NCI-H1417 treated with DMSO at 0.1 percent for 48 hours (cell line): Measurements from ENCODE around the gene FADS1.

Experiments used
- DNase-seq: peaks from one replicate; lab custom pipeline; 2025; lab: John Stamatoyannopoulos, UW

Gene FADS1

GRCh38 chr11:61776561-61777075 is 40.2 kb downstream of the FADS1 start:
- DNase-seq = no peak

DNA sequence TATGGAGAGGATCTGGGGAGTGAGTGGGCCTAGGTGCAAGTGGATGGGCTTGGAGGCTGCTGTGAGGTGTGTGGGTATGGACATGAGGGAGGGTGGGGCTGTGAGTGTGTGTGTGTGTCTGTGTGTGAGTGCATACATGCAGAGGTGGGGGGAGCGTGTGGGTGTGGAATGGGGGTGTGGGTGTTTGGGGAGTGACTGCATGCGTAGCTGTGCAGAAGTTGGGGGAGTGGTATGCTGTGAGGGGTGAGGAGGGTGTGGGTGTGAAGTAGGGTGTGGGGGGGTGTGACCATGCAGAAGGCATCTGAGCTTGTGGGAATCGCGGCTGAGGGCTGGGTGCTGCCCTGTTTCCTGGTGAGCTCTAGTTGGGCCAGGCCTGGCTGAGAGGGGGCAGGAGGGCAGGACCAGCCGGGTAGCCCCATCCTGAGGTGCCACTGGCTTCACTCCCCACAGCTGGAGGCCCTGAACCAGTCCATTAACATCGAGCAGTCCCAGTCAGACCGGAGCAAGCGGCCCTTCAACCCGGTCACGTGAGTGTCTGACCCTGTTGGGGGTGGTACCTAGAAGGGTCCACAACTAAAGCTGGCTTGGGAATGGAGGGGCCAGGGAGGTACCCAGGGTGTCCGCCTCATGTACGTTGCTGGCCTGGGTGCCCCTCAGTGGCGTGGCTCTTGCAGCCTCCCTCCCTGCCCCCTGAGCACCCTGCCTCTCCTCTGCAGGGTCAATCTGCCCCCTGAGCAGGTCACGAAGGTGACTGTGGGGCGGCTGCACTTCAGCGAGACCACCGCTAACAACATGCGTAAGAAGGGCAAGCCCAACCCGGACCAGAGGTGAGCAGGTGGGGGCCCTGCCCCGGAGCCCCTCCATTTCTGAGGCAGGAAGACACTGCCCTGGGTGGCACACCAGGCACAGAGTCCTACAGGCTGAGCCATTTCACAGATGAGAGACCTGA is 40.9 kb downstream of the FADS1 start:
- no peak for DNase-seq

DNA sequence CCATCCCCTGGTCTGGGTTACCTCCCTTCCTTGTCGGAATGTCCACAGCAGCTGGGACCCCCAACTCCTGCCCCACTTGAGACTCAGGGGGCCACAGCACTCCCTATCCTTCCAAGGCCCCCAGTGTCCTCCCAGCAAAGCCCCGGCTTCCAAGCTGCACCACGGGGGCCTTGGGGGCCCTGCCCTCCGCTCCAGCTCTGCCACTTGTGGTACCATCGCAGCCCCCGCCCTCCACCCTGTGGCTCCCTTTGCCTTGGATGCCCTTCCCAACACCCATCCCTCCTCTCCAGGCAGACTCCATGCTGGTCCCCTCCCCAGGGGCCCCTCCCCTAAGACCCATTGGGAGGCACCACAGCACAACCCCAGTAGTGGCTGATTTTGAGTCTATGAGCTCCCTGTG is 41.7 kb downstream of the FADS1 start:
- DNase-seq = no peak

- DNase-seq = no peak
These were observed 42.4 kb downstream of the FADS1 start for GRCh38 chr11:61774411-61774810.

- no peak for DNase-seq
These were observed 43.0 kb downstream of the FADS1 start for GRCh38 chr11:61773809-61774208.

GRCh38 chr11:61773356-61773755 is 43.4 kb downstream of the FADS1 start:
- DNase-seq = no peak

GRCh38 chr11:61771985-61772455 is 44.8 kb downstream of the FADS1 start:
- DNase-seq = no peak

GRCh38 chr11:61771195-61771894 is 45.5 kb downstream of the FADS1 start:
- no peak for DNase-seq

DNA sequence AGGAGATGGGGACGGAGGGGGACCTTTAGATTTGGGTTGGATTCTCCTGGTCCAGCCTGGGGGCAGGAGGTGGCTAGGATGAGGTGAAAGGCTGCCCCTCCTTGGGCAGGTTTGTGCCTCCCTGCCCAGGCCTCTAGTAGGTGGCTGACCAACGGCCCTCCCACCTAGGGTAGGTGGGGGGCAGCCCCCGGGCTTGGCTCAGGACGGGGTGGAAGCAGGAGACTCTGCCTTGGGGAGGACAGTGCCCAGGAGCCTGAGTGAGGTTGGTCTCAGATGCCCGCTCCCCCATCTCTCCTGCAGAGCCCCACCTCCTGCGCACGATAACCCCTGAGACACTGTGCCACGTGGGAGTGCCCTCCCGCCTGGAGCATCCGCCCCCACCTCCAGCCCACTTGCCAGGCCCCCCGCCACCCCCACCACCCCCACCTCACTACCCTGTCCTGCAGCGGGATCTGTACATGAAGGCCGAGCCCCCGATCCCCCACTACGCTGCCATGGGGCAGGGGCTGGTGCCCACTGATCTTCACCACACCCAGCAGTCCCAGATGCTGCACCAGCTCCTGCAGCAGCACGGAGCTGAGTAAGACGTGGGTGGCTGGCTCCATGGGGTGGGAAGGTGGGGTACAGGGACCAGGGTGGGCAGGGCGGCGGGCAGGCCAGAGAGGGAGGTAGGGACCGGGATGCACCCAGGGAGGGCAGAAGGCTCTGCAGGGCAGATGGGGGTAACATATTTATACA is 46.7 kb downstream of the FADS1 start:
- no peak for DNase-seq

GRCh38 chr11:61769169-61769920 is 47.5 kb downstream of the FADS1 start:
- no peak for DNase-seq

DNA sequence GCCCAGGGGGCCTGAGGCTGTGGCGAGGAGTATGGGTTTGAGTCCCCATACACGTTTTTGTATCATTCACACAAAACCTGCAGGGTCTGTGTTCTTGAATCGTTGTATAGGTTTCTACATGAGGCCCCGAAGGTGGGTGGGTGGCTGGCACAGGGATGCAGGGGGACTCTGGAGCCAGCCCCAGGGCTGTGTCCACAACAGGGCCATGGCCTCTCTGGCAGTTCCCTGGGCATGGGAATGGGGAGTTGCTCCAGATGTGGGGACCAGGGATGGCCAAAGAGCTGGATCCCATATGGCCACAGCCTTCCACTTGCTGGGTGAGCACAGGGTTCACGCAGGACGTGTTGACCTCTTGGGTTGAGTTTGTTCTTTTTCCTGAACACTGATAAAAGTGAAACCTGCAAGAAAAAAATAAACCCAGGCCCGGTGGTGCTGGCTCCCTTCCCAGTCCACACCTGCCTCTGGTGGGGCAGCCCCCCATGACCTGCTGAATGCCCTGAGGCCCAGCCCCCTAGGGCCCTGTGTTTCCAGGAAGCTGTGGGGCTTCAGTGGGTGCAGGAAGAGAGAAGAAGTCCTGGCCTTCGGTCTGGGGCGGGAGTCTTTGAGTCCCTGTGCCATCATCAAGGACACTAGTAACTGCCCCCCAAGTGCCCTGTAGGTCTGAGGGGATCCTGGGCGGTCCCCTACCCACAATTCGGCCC is 48.3 kb downstream of the FADS1 start:
- no peak for DNase-seq

DNA sequence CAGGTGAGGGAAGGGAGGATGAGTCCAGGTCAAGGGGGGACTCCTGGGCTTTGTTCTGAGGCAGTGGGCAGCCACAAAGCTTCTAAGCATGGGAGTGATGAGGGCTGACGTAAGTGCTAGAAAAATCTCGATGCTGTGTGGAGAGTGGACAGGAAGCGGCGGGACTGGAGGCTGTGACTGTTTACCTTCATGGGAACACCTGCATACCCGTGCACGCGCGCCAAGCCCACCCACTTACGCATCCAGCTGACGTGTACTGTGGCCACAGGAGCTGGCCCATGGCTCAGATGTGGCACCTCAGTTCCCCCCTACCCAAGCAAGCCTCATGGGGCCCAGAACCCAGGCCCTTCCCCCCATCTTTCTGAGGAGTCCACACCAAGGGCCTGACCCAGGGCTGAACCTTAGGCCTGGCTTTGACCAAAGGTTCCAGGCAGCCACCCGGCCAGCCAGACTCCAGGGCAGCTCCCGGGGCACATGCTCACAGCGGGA is 50.4 kb downstream of the FADS1 start:
- no peak for DNase-seq

DNA sequence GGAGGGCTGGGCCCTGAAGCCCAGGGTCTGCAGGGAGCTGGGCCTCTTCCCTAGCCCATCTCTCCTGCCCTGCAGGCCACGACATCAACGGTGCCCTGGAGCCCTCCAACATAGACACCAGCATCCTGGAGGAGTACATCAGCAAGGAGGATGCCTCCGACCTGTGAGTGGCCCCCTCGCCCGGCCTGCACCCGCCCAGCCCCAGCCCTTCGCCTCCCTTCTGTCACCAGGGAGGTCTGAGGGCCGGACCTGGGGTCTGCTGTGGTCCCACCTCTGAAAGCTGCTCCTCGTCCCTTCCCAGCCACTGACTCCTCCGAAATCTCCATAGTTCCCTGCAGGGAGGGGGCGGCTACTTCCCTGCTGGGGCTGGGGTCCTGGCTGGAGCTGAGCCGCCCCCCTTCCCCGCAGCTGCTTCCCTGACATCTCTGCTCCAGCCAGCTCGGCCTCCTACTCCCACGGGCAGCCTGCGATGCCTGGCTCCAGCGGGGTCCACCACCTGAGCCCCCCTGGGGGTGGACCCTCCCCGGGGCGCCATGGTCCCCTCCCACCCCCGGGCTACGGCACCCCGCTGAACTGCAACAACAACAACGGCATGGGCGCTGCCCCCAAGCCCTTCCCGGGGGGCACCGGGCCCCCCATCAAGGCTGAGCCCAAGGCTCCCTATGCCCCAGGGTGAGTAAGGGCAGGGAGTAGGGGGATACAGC is 51.1 kb downstream of the FADS1 start:
- no peak for DNase-seq

- DNase-seq = no peak
These were observed 52.1 kb downstream of the FADS1 start for GRCh38 chr11:61764606-61765260.

DNA sequence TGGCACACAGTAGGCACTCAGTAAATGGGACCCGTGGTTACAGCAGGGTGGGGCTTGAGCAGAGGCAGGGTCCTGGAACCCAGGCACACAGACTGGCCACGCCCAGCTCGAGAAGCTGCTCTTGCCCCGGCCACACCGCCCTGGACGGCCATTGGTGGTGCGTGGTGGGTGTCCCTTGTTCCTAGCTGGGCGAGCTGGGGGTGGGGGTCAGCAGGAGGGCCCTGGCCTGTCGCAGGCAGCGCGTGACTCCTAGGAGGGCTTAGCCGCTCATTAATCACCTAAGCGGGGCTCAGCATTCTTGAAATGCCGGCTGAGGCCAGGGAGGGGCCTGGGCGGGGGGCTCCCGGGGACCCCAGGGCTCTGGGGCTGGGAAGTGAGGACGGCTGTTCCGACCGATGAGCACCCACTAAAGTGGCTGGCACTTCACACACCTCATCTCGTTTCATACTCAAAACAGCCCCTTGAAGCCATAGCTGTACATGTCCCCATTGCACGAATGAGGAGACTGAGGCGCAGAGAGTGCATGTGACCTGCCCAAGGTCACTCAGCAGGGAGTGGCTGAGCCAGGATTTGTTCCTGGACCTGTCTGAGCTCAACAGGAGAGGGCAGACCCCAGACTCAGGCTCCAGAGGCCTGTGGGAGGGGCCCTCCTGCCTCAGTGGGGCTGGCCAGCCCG is 52.7 kb downstream of the FADS1 start:
- no peak for DNase-seq

DNA sequence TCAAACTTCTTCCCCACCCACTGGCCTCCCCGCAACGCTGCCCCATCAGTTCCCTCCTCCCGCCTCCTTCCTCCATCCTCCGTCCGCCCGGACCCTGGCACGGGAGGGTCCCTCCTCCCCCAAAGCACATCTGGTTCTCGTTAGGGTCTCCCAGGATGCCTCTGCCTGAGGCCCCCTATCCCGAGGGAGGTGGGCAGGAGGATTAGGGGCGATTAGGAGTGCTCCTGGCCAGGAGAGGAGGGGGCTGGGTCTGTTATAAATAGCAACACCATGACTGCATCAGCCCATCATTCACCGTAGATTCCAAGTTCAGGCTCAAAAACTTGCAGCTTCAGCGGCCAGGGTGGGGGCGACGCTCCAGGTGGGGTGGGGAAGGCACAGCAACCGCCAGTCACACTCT is 54.0 kb downstream of the FADS1 start:
- no peak for DNase-seq

GRCh38 chr11:61762223-61762615 is 54.6 kb downstream of the FADS1 start:
- no peak for DNase-seq

DNA sequence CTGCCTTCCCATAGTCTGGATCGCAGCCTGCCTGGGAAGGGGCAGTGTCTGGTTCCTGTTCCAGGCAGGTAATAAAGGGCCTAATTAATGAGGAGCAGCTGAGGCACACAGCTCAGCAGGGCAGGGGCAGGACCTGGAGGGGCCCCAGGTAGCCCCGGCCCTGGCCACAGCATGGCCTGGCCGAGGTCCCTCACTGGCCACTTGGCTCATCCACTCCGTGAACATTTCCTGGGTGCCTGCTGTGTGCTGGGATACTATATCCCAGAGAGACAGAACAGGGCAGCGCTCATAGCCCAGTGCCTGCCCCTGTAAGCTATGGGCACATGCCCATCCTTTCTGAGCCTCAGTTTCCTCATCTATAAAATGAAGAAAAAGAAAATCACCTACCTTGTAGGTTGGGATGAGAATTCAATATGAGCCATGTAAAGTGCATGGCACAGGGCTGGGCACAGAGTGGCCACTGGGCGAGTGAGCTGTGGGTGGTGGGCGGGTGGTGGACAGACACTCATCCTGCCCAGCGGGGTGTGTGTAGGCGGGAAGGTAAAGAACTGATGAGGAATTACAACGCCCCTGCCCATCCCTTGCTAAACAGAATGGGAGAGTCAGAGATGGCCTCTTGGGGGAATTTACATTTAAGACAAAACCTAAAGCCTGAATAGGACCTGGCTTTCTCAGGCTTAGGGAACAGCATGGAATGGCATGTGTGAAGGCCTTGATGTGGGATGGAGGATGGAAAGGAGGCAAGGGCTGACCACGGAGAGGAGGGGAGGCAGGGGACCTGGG is 55.2 kb downstream of the FADS1 start:
- DNase-seq = no peak
